GM18498 (cell line): ENCODE data around the gene GGT7.
"Not testable (repeated sequence)": the region's sequence is repeated elsewhere in the genome, so short reads cannot be mapped to it uniquely, and the experiment has no call there.

Experiments used
- ATAC-seq: cut with Tn5 transposase; IDR thresholded peaks from one replicate; pipeline ENCODE4 v1.9.1; 2021; ENCODE audit warnings: mild to moderate bottlenecking, moderate library complexity; ENCODE audit not compliant: unreplicated experiment

The GGT7 gene

GRCh38 chr20:34872622-34873224 is at the start of gene GGT7:
TSS of gene GGT7 (minus strand) at chr20:34872856. CDS start at chr20:34872815, 41 bp downstream.
- ATAC-seq: no peak

- ATAC-seq: no peak
Measured at GRCh38 chr20:34921436-34921835, 48.8 kb upstream of the GGT7 start.

GRCh38 chr20:34920055-34920454 is 47.4 kb upstream of the GGT7 start:
- ATAC-seq: no peak

GRCh38 chr20:34916774-34917354 is 44.2 kb upstream of the GGT7 start:
- no peak for ATAC-seq

- ATAC-seq: no peak
Measured at GRCh38 chr20:34915749-34916455, 43.2 kb upstream of the GGT7 start.

- no peak for ATAC-seq
Measured at GRCh38 chr20:34915131-34915530, 42.5 kb upstream of the GGT7 start.

GRCh38 chr20:34907616-34908469 is 35.2 kb upstream of the GGT7 start:
- ATAC-seq: no peak

- ATAC-seq: no peak
Measured at GRCh38 chr20:34904202-34904621, 31.6 kb upstream of the GGT7 start.

- ATAC-seq: not testable (repeated sequence)
Measured at GRCh38 chr20:34898731-34899130, 26.1 kb upstream of the GGT7 start.

- not testable (repeated sequence) for ATAC-seq
Measured at GRCh38 chr20:34898129-34898528, 25.5 kb upstream of the GGT7 start.

GRCh38 chr20:34896086-34896621 is 23.5 kb upstream of the GGT7 start:
- ATAC-seq: no peak

- ATAC-seq: no peak
Measured at GRCh38 chr20:34895465-34895864, 22.8 kb upstream of the GGT7 start.

GRCh38 chr20:34894723-34895122 is 22.1 kb upstream of the GGT7 start:
- no peak for ATAC-seq

- ATAC-seq: no peak
Measured at GRCh38 chr20:34892671-34893070, 20.0 kb upstream of the GGT7 start.

- no peak for ATAC-seq
Measured at GRCh38 chr20:34891166-34892062, 18.8 kb upstream of the GGT7 start.

- ATAC-seq: no peak
Measured at GRCh38 chr20:34888468-34888867, 15.8 kb upstream of the GGT7 start.

GRCh38 chr20:34887023-34887422 is 14.4 kb upstream of the GGT7 start:
- ATAC-seq: no peak

- ATAC-seq: no peak
Measured at GRCh38 chr20:34886122-34886521, 13.5 kb upstream of the GGT7 start.

- ATAC-seq: no peak
Measured at GRCh38 chr20:34884260-34884659, 11.6 kb upstream of the GGT7 start.

GRCh38 chr20:34883809-34884208 is 11.2 kb upstream of the GGT7 start:
- ATAC-seq: no peak
